A673 (cell line): ENCODE data around the gene TREML2.

Source experiments
- EZH2 ChIP-seq: fragments of 200-600 bp; sonication (generic); IDR thresholded peaks from 2 replicates; pipeline ENCODE4 v1.6.1; 2017; ENCODE audit warnings: borderline replicate concordance, low read depth, mild to moderate bottlenecking, mixed read lengths, antibody characterized with exemption, low read length; ENCODE audit not compliant: poor library complexity, severe bottlenecking
- TF ChIP-seq, protein P1 (sequence below): fragments of 300-800, 200-600 bp; sonication (generic); conservative IDR thresholded peaks from 2 replicates; pipeline ENCODE4 v1.5.1; 2017; ENCODE audit warnings: low read depth, mild to moderate bottlenecking, antibody characterized with exemption, low read length, moderate library complexity, mixed read lengths

DNA sequence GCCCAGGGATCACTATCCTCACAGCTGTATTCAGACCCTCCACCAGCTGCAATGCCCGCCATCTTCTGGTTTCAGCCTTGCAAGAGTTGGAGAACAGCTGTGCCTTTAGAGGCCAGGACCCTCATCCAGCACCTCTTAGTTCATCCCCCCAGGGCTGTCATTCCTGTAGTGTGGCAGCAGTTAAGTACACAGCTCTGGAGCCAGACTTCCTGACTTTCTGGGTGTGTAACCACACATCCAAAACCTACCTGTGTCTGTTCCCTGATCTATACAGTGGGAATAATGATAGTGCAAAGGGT lies 37.6 kb downstream of the TREML2 start:
- TF ChIP-seq, protein P1, sequence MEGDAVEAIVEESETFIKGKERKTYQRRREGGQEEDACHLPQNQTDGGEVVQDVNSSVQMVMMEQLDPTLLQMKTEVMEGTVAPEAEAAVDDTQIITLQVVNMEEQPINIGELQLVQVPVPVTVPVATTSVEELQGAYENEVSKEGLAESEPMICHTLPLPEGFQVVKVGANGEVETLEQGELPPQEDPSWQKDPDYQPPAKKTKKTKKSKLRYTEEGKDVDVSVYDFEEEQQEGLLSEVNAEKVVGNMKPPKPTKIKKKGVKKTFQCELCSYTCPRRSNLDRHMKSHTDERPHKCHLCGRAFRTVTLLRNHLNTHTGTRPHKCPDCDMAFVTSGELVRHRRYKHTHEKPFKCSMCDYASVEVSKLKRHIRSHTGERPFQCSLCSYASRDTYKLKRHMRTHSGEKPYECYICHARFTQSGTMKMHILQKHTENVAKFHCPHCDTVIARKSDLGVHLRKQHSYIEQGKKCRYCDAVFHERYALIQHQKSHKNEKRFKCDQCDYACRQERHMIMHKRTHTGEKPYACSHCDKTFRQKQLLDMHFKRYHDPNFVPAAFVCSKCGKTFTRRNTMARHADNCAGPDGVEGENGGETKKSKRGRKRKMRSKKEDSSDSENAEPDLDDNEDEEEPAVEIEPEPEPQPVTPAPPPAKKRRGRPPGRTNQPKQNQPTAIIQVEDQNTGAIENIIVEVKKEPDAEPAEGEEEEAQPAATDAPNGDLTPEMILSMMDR, result no peak
- no peak for TF ChIP-seq EZH2
